GM12878 (cell line): Measurements from ENCODE around the gene C12orf43. TPM values are rescaled to one million over a fixed set of nuclear protein-coding genes. Genes with fewer than 3 reads are reported as not detected.
A peak's percentile ranks its signal among the peaks of the same experiment; 100 is the strongest.

Experiments
- ATAC-seq: fragments of 200-7000 bp; cut with Tn5 transposase; 3 replicates; pipeline ENCODE4 v1.9.1; 2020; ENCODE audit warnings: mild to moderate bottlenecking, moderate library complexity
- BruUV-seq: library from RNA; stranded (reverse); fragments of 400-500 nt; replicated peaks from 2 replicates; lab custom pipeline; 2021; lab: Mats Ljungman, UMichigan
- CTCF ChIA-PET: fragments of 300-600 bp; sonication (Branson Sonifier 250); formaldehyde crosslinking; extraction: SDS; loops from one replicate; lab custom pipeline; 2021; ENCODE audit warnings: inconsistent platforms; lab: Yijun Ruan, JAX
- POLR2A ChIA-PET: fragments of 350-600 bp; formaldehyde crosslinking; extraction: SDS; loops from one replicate; lab custom pipeline; 2021; ENCODE audit warnings: inconsistent platforms; lab: Charles Lee
- RAD21 ChIA-PET: fragments of 300-600 bp; sonication (Branson Sonifier 250); formaldehyde crosslinking; loops from one replicate; lab custom pipeline; 2023; ENCODE audit warnings: antibody characterized with exemption; ENCODE audit not compliant: unreplicated experiment; lab: Charles Lee
- SMC1A ChIA-PET: fragments of 300-600 bp; sonication (Branson Sonifier 250); formaldehyde crosslinking; loops from one replicate; lab custom pipeline; 2023; ENCODE audit not compliant: unreplicated experiment, uncharacterized antibody; lab: Charles Lee
- DNase-seq: peaks from one replicate; pipeline ENCODE4 v3.0.0-alpha.2; 2011; ENCODE audit warnings: low read depth, low spot score
- FAIRE-seq: peaks from 3 replicates; lab custom pipeline; 2011; peaks lifted over from hg19 to GRCh38; lab: Jason Lieb, UNC
- H2AFZ ChIP-seq: 2 replicates; pipeline ENCODE4 v1.6.0; 2011; ENCODE audit warnings: low read depth, low read length, control low read depth; ENCODE audit not compliant: control insufficient read depth
- H3K27ac ChIP-seq: 2 replicates; pipeline ENCODE4 v1.5.1; 2011; ENCODE audit warnings: control low read depth; ENCODE audit not compliant: control insufficient read depth, insufficient read depth
- H3K27me3 ChIP-seq, 2 experiments: replicated peaks in 1 of 2; 2 replicates each; pipeline versions ENCODE4 v1.6.0 to v1.6.1; 2011; ENCODE audit warnings: low read length in 1 of 2; ENCODE audit not compliant: control insufficient read depth in 2 of 2, insufficient read depth in 2 of 2
- H3K36me3 ChIP-seq, 2 experiments: 2 replicates each; pipeline ENCODE4 v1.5.1; 2011; ENCODE audit warnings: low read length in 1 of 2; ENCODE audit not compliant: control insufficient read depth in 2 of 2, insufficient read depth in 2 of 2
- H3K4me1 ChIP-seq: 2 replicates; pipeline ENCODE4 v1.6.1; 2011; ENCODE audit warnings: mild to moderate bottlenecking, low read length, moderate library complexity, mixed read lengths; ENCODE audit not compliant: control insufficient read depth, insufficient read depth
- H3K4me2 ChIP-seq: 2 replicates; pipeline ENCODE4 v1.6.0; 2011; ENCODE audit warnings: control low read depth; ENCODE audit not compliant: control insufficient read depth, insufficient read depth
- H3K4me3 ChIP-seq: fragments of 200-600 bp; sonication (generic); 2 replicates; pipeline ENCODE4 v1.5.1; 2016
- H3K79me2 ChIP-seq: 2 replicates; pipeline ENCODE4 v1.6.0; 2011; ENCODE audit warnings: low read length; ENCODE audit not compliant: control insufficient read depth, insufficient read depth
- H3K9ac ChIP-seq: 2 replicates; pipeline ENCODE4 v1.8.0; 2011; ENCODE audit warnings: low read length, control low read depth, mixed read lengths; ENCODE audit not compliant: control insufficient read depth, insufficient read depth
- H3K9me3 ChIP-seq: replicated peaks from 3 replicates; pipeline ENCODE4 v1.5.1; 2011; ENCODE audit warnings: mild to moderate bottlenecking, low read length; ENCODE audit not compliant: control insufficient read depth, insufficient read depth
- H4K20me1 ChIP-seq: 2 replicates; pipeline ENCODE4 v1.6.0; 2011; ENCODE audit not compliant: control insufficient read depth, insufficient read depth
- CREB1 ChIP-seq: IDR thresholded peaks from 2 replicates; pipeline ENCODE4 v1.6.1; 2012; ENCODE audit warnings: low read depth, mild to moderate bottlenecking, inconsistent platforms
- ETV6 ChIP-seq, 2 experiments: fragments of 450-650 bp in 1 of 2; IDR thresholded peaks in 1 of 2; conservative IDR thresholded peaks in 1 of 2; 2 replicates each; pipeline ENCODE4 v1.6.1; 2014; ENCODE audit warnings: antibody characterized with exemption in 1 of 2, borderline replicate concordance in 1 of 2, low read depth in 1 of 2, mild to moderate bottlenecking in 1 of 2, moderate library complexity in 1 of 2
- MTA3 ChIP-seq: IDR thresholded peaks from 2 replicates; pipeline ENCODE4 v1.6.1; 2012; ENCODE audit warnings: low read length, inconsistent platforms, borderline replicate concordance
- NRF1 ChIP-seq: conservative IDR thresholded peaks from 2 replicates; pipeline ENCODE4 v1.6.1; 2011; ENCODE audit warnings: mild to moderate bottlenecking, low read depth, low read length, improper control_type of control experiment
- SKIL ChIP-seq: fragments of 450-650 bp; IDR thresholded peaks from 2 replicates; pipeline ENCODE4 v1.6.1; 2017; ENCODE audit warnings: mild to moderate bottlenecking, low read depth, inconsistent platforms; ENCODE audit not compliant: poor library complexity, severe bottlenecking
- SMC3 ChIP-seq: IDR thresholded peaks from 2 replicates; pipeline ENCODE4 v1.6.1; 2011; ENCODE audit warnings: low read length, improper control_type of control experiment, borderline replicate concordance
- SUZ12 ChIP-seq: fragments of 200-600 bp; sonication (generic); IDR thresholded peaks from one replicate; pipeline ENCODE4 v1.6.1; 2018; ENCODE audit warnings: antibody characterized with exemption, mild to moderate bottlenecking; ENCODE audit not compliant: unreplicated experiment
- TCF12 ChIP-seq: IDR thresholded peaks from 2 replicates; pipeline ENCODE4 v1.6.1; 2011; ENCODE audit warnings: low read depth, mild to moderate bottlenecking, low read length
- ZNF622 ChIP-seq: fragments of 450-650 bp; IDR thresholded peaks from 2 replicates; pipeline ENCODE4 v1.6.1; 2017; ENCODE audit warnings: mild to moderate bottlenecking, inconsistent platforms
- WGBS: methylation state at CpG from one replicate; pipeline ENCODE4 v1.1.6; 2016; ENCODE audit warnings: low lambda C conversion rate; ENCODE audit not compliant: insufficient replicate concordance, insufficient coverage; ENCODE audit errors: missing lambda C conversion rate; 5-methylcytosine and 5-hydroxymethylcytosine counted together
- in situ Hi-C: fragments of 300-500 bp; cut with MboI; formaldehyde crosslinking; loops from 9 replicates; pipeline ENCODE4 v1.14.3; 2018; ENCODE audit warnings: mixed read lengths
- intact Hi-C: fragments of 100-400 bp; cut with micrococcal nuclease; formaldehyde crosslinking; loops from one replicate; pipeline ENCODE4 v1.14.2; 2022; ENCODE audit not compliant: unreplicated experiment
- polyA plus RNA-seq, 11 experiments: library from polyadenylated mRNA; depleted of rRNA in 4 of 11; unstranded in 6 of 11; stranded (reverse) in 5 of 11; fragments of >200 nt; fragmentation: Nextera tagmentation in 4 of 11; fragmentation: Illumina TruSeq in 1 of 11; extraction: Ambion mirVana in 4 of 11; extraction: Trizol in 1 of 11; gene quantifications; 1 replicate in 1 of 11; 2 replicates in 10 of 11; pipeline versions ENCODE4 v1.2.1 to v1.2.3, GENCODE V29; 2011 to 2016; ENCODE audit warnings: inconsistent platforms in 2 of 11, missing spikeins in 2 of 11, low read depth in 1 of 11
- total RNA-seq, 4 experiments: library from RNA; depleted of rRNA in 3 of 4; stranded (reverse); fragments of >200 nt in 3 of 4; fragmentation: Illumina TruSeq in 1 of 4; extraction: Trizol in 1 of 4; gene quantifications; 2 replicates each; pipeline versions ENCODE4 v1.2.1 to v1.2.3, GENCODE V29; 2013 to 2021
- TF ChIP-seq, protein P1 (sequence below): fragments of 450-650 bp; IDR thresholded peaks from 2 replicates; pipeline ENCODE4 v1.6.1; 2016; ENCODE audit warnings: mild to moderate bottlenecking, moderate library complexity, borderline replicate concordance
- TF ChIP-seq, protein P2 (sequence below): fragments of 450-650 bp; IDR thresholded peaks from 2 replicates; pipeline ENCODE4 v1.6.1; 2017; ENCODE audit warnings: borderline replicate concordance

Gene C12orf43
- total and polyA plus RNA-seq, 10 of the 15 experiments (the other 5 are each of a cell fraction or from before 2014, with no cell fraction given) = 7.5 to 30.8 (median 21.3) TPM

GRCh38 chr12:120971299-120972180 lies 44.7 kb downstream of the C12orf43 start (continued):
- TF ChIP-seq SKIL = peak; percentile 45
- TF ChIP-seq, all 136 proteins: peak for 9

- H4K20me1 ChIP-seq = no peaks in the 10 kb centered on the region
- no peak overlapping the region for H2AFZ ChIP-seq
- no peak for DNase-seq
- no peak for FAIRE-seq
- SMC1A ChIA-PET = interaction anchor here (0.8 to 5.2 kb wide), 6 partner anchors 10 to 450 kb away, joined by 3 to 67 read pairs (median 10); no protein-coding TSS in a partner anchor
- H3K27ac ChIP-seq = no peak overlapping the region
- in situ Hi-C loops (loop anchor here (5.0 kb wide), 1 partner anchor 323 kb away; no protein-coding TSS in a partner anchor), intact Hi-C loops (loop anchor here (2.0 to 5.0 kb wide), 3 partner anchors 258 to 343 kb away; partner anchors contain the start of gene UNC119B)
- no peak overlapping the region for H3K4me2 ChIP-seq
- no peaks in the 10 kb centered on the region for H3K36me3 ChIP-seq
- no peaks in the 10 kb centered on the region for H3K9me3 ChIP-seq
- ATAC-seq = no peak
- BruUV-seq = no TSS peak
- no peaks in the 10 kb centered on the region for H3K27me3 ChIP-seq
- POLR2A ChIA-PET = interaction anchor here (0.5 kb wide), 1 partner anchor 27 kb away, joined by 3 read pairs; no protein-coding TSS in a partner anchor
- CTCF ChIA-PET = interaction anchor here (0.7 to 4.0 kb wide), 8 partner anchors 9 to 388 kb away, joined by 3 to 52 read pairs (median 4); no protein-coding TSS in a partner anchor
- no peak overlapping the region for H3K4me3 ChIP-seq
- no peak overlapping the region for H3K9ac ChIP-seq
- H3K79me2 ChIP-seq = no peaks in the 10 kb centered on the region
- H3K4me1 ChIP-seq = no peaks in the 10 kb centered on the region
- RAD21 ChIA-PET = interaction anchor here (1.1 to 2.6 kb wide), 4 partner anchors 11 to 389 kb away, joined by 3 to 14 read pairs (median 4); partner anchors contain the start of gene POP5
- WGBS = 58% methylated on average over 3 of the region's 3 CpGs
- TF ChIP-seq, protein P1, sequence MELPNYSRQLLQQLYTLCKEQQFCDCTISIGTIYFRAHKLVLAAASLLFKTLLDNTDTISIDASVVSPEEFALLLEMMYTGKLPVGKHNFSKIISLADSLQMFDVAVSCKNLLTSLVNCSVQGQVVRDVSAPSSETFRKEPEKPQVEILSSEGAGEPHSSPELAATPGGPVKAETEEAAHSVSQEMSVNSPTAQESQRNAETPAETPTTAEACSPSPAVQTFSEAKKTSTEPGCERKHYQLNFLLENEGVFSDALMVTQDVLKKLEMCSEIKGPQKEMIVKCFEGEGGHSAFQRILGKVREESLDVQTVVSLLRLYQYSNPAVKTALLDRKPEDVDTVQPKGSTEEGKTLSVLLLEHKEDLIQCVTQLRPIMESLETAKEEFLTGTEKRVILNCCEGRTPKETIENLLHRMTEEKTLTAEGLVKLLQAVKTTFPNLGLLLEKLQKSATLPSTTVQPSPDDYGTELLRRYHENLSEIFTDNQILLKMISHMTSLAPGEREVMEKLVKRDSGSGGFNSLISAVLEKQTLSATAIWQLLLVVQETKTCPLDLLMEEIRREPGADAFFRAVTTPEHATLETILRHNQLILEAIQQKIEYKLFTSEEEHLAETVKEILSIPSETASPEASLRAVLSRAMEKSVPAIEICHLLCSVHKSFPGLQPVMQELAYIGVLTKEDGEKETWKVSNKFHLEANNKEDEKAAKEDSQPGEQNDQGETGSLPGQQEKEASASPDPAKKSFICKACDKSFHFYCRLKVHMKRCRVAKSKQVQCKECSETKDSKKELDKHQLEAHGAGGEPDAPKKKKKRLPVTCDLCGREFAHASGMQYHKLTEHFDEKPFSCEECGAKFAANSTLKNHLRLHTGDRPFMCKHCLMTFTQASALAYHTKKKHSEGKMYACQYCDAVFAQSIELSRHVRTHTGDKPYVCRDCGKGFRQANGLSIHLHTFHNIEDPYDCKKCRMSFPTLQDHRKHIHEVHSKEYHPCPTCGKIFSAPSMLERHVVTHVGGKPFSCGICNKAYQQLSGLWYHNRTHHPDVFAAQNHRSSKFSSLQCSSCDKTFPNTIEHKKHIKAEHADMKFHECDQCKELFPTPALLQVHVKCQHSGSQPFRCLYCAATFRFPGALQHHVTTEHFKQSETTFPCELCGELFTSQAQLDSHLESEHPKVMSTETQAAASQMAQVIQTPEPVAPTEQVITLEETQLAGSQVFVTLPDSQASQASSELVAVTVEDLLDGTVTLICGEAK = no peak
- no peak for TF ChIP-seq ETV6 (conservative IDR thresholded peaks at IDR 0.05 in 1 of 2, IDR thresholded peaks at IDR 0.05 in 1 of 2; ENCODE audit: borderline replicate concordance in 1 of 2, low read depth in 1 of 2)
- no peak for TF ChIP-seq SMC3
- TF ChIP-seq CREB1 = no peak
- no peak for TF ChIP-seq SUZ12
- no peak for TF ChIP-seq NRF1
- no peak for TF ChIP-seq ZNF622
- TF ChIP-seq MTA3 = no peak
- TF ChIP-seq, protein P2, sequence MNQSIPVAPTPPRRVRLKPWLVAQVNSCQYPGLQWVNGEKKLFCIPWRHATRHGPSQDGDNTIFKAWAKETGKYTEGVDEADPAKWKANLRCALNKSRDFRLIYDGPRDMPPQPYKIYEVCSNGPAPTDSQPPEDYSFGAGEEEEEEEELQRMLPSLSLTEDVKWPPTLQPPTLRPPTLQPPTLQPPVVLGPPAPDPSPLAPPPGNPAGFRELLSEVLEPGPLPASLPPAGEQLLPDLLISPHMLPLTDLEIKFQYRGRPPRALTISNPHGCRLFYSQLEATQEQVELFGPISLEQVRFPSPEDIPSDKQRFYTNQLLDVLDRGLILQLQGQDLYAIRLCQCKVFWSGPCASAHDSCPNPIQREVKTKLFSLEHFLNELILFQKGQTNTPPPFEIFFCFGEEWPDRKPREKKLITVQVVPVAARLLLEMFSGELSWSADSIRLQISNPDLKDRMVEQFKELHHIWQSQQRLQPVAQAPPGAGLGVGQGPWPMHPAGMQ = no peak
- TF ChIP-seq TCF12 = no peak
Observed at GRCh38 chr12:120970310-120970709, 46.0 kb downstream of the C12orf43 start.
